H1 (cell line): Measurements from ENCODE around the gene EPS8. TPM values are rescaled to one million over a fixed set of nuclear protein-coding genes. Genes with fewer than 3 reads are reported as not detected.

ENCODE experiments used
- E2F6 ChIP-seq: IDR thresholded peaks from 2 replicates; pipeline ENCODE4 v1.6.1; 2012; ENCODE audit warnings: inconsistent platforms
- ZNF274 ChIP-seq: IDR thresholded peaks from 2 replicates; pipeline ENCODE4 v1.7.0; 2012; ENCODE audit warnings: low read length, borderline replicate concordance; ENCODE audit errors: extremely low read depth
- polyA plus RNA-seq, 7 experiments: library from polyadenylated mRNA; depleted of rRNA in 3 of 7; stranded (reverse) in 5 of 7; unstranded in 2 of 7; fragments of >200 nt in 5 of 7; fragments of 200-250 nt in 2 of 7; gene quantifications; 1 replicate in 5 of 7; 2 replicates in 1 of 7; 4 replicates in 1 of 7; pipeline versions ENCODE4 v1.2.1 to v1.2.3, GENCODE V29; 2011 to 2013; ENCODE audit warnings: missing spikeins in 2 of 7, mixed read lengths in 2 of 7
- total RNA-seq: library from RNA; stranded (reverse); fragmentation: NEBNext Ultra II Directional; extraction: Animal tissue kit (Norgen Biotek cat#: 25700); gene quantifications from 2 replicates; pipeline ENCODE4 v1.2.1, GENCODE V29; 2021

The EPS8 gene
- total and polyA plus RNA-seq, 2 of the 8 experiments (the other 6 are each of a cell fraction or from before 2014, with no cell fraction given), result 3.0 to 4.6 TPM

GRCh38 chr12:15631007-15631715 is 158.0 kb downstream of the EPS8 start (continued):
- no peak for TF ChIP-seq E2F6
- TF ChIP-seq ZNF274, result no peak
